Eye (tissue), 1 donor: ENCODE measurements around the gene SORL1.
A peak's percentile ranks its signal among the peaks of the same experiment; 100 is the strongest.
"Not testable (repeated sequence)": the region's sequence is repeated elsewhere in the genome, so short reads cannot be mapped to it uniquely, and the experiment has no call there.

Source experiments
- DNase-seq: peaks from one replicate; pipeline ENCODE4 v3.0.0-alpha.2; 2015

SORL1 gene

DNA sequence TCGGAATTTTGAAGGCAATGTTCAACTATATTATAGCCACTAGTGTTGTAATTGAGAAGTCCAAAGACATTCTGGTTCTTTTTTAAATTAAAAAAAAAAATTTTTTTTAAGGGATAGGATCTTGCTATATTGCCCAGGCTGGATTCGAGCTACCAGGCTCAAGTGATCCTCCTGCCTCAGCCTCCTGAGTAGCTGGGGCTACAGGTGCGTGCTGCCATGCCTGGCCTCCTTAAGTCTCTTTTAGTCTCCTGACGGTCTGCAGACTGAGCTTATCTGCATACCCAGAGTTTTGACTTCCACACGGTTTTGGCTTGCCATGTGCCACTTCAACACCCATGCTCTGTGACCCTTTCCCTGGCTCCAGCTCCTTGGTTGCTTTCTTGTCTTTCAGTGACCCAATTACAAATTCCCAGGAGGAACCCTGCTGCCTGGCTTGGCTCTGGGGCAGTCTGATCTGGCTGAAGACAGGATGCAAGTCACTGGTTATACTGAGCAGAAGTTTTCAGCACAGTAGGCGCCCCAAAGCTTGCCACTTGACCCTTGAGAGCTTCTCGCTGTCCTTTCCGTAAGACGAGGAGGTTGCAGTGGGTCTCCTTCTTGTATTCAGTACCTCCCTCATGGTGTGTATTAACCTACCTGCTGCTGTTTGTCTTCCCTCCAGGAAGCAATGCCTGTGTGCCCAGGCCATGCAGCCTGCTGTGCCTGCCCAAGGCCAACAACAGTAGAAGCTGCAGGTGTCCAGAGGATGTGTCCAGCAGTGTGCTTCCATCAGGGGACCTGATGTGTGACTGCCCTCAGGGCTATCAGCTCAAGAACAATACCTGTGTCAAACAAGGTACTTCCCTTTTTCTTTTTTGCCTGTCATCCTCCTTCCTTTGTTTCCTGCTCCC lies 114.4 kb downstream of the SORL1 start:
- DNase-seq: no peak

DNA sequence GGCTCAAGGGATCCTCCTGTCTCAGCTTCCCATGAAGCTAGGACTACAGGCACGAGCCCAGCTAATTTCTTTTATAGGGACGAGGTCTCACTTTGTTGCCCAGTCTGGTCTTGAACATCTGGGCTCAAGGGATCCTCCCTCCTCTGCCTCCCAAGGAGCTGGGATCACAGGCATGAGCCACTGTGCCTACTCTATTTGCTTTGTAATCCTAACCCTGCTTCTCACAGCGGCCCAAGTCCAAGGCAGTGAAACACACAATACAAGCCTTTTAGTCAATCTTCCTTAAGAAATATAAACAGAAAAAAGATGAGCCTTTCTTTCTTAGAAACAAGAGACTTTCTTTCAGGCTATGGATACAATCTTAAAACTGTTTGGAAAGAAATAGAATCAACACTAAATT lies 115.9 kb downstream of the SORL1 start:
- no peak for DNase-seq

DNA sequence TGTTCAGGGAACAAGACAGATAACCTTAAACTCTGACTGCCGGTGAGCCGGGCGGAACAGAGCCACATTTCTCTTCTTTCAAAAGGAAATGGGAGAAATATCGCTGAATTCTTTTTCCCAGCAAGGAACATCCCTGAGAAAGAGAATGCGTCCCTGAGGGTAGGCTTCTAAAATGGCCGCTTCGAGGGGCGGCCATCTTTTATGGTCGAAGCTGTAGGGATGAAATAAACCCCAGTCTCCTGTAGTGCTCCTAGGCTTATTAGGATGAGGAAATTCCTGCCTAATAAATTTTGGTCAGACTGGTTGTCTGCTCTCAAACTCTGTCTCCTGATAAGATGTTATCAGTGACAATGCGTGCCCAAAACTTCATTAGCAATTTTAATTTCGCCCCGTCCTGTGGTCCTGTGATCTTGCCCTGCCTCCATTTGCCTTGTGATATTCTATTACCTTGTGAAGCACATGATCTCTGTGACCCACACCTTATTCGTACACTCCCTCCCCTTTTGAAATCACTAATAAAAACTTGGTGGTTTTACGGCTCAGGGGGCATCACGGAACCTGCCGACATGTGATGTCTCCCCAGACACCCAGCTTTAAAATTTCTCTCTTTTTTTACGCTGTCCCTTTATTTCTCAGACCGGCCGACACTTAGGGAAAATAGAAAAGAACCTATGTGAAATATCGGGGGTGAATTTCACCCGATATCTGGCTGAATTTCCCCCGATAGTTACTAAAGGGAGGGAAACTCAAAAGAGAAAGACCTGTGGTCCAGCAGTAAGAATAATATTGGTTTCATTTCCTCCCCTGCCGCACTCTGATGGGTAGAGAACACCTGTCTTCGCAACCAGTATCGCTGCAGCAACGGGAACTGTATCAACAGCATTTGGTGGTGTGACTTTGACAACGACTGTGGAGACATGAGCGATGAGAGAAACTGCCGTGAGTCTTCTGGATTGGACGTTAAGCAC lies 117.5 kb downstream of the SORL1 start:
- not testable (repeated sequence) for DNase-seq

DNA sequence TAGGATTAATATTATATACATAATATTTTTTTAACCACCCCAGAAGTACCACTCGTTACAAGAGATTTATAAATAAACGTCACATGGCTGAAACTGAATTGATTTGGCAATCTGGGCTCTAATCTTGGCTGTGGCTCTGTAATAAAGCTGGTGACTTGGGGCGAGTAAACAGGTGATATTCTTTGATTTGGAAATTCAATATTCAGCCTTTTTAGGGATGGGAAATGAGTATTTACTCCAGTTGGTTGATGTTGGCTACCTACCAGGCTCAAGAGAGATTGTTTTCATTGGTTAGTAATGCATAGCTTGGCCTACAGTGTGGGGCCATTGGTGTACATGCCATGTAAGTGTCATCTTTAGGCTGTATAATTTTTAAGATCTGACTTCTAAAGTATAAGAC lies 118.3 kb downstream of the SORL1 start:
- no peak for DNase-seq

DNA sequence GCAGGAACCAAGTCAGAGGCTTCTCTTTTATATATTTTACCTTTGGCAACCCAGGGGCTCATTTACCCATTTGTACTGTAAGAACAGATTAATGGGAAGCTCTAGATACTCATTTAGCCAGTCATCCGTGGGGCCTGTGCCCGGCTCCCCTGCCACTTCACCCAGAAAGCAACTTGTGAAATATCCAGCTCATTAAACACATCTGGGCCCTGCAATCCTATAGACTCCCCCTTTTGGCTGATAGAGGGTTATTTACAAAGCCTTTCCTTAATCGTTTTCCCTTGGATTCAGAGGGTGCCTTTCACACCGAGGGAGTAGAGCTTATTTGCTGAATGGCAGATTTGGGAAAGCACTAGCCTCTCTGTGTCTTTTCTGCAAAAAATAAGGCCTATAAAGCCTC lies 119.4 kb downstream of the SORL1 start:
- peak; percentile 55 for DNase-seq

DNA sequence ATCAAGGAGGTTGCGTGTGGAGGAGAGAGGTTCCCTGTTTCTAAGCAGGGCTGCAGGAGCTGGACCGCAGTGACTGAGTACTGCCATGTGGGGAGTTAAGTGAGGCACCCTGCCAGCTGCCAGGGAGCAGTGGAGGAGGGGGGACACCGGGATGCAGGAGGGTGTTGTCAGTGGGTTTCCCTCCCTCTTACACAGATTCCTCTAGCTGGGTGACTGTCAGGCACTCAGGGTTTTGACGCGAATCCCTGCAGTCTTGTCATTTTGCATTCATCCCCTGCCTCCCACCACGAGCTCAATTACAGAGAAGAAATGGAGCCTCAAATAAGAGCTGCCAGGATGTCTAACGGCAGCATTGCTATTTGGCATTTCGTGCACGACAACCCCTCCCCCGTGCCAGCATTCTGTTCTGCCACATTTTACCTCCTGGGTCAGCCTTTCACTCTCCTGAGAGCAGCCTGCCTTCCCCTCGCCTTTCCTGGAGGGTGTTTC lies 120.5 kb downstream of the SORL1 start:
- peak; percentile 45 for DNase-seq

DNA sequence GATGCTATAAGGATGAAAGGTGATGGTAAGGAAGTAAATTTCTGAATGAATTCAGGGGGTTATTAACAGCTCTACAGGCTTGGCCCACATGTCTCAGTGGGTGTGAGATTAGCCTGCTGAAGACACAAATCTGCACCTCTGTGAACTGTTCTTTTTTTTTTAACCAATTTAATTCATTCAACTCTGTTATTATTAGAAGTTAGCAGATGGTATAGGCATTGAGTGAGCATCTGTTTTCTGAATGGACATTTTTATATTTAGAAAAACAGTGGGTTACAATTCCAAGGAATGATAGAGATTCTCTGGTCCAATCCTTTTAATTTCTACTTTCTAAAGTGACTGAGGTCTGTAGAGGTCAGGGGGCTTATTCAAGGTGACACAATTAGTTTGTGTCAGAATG lies 122.7 kb downstream of the SORL1 start:
- no peak for DNase-seq

DNA sequence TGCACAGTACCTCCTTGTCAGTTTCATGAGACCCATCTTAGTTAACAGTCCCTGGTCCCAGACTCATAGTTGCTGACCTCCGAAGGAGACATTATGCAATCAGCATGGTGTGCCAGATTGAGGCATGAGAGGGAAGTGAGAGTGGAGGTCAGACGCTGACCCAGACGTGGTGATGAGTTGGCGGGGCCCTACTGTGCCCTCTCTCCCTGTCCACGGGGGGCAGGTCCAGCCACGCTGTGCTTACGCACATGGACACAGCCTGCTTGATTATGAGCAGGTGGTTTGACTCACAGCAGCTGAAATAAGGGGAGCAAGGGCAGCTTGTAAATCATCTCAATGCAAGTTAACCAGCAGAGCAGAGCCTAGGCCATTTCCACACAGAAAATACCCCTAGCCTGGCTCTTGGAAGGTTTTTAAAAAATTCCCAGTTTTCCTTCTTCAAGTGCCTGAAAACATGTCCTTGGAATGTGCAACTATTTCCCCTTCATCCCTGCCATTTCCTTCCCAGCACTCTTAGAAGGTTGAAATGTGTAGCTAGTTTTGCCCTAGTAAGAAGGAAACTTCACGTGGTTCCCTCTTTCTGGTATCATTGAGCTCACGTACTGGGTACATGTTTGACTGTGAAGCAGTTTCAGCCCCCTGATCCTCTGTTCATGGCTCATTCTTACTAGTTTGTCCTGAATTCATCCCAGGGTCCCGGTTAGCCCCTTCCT lies 123.3 kb downstream of the SORL1 start:
- DNase-seq: peak; percentile 47

DNA sequence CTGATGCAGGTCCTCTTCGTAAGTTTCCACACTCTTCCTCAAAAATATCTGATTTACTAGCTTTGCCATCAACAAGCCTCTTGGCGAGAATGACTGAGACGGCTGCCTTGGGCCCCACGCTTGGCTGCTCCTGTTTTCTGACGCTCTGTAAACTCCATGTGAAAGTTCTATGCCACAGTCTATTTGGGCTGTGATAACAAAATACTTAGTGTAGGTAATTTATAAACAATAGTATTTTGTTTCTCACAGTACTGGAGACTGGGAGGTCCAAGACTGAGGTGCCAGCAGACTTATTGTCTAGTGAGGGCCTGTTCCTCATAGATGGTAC lies 123.8 kb downstream of the SORL1 start:
- no peak for DNase-seq

DNA sequence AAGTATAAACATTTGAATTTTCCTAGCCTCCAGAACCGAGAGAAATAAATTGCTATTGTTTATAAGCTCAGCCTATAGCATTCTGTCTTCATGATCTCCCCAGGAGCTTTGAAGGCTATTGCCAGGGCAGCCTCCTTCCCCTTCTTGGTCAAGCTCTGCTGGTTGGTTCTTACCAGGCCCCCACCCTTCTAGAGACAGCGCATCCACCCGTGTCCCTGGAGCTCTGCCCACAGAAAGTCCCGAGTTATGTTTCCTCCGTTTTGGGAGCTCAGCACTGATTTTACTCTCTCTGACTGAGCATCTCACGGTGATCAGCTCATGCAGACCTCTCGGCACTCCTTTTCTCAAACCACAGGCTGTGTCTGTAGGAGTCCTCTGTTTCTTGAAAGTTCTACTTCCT lies 124.4 kb downstream of the SORL1 start:
- no peak for DNase-seq

DNA sequence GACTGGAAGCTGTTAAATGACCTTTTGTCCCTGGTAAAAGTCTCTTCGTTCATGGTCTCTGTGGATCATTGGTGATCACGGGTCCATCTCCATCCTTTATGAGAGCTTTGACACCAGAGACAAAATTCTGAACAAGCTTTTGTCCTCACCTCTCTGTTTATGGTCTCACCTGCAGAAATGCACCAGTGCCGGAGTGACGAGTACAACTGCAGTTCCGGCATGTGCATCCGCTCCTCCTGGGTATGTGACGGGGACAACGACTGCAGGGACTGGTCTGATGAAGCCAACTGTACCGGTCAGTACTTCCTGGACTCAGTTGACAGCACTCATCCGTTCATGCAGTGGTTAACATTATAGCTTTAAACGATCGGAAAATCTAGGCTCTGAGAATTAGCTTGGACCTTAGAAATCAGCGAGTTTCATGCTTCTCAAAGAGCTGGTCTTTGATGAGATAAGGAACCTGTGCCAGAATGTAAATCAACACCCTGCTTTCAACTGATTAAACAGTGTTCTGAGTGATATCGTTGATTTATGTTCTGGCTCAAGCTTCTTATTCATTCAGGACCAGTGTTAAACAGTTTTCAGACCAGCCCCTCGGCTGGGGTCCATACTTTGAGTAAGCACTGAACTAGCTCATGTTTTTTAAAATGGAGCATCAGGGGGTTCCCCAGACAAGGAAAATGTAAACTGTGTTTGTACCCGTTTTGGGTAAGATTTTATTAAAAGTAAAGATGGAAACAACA lies 125.2 kb downstream of the SORL1 start:
- no peak for DNase-seq

DNA sequence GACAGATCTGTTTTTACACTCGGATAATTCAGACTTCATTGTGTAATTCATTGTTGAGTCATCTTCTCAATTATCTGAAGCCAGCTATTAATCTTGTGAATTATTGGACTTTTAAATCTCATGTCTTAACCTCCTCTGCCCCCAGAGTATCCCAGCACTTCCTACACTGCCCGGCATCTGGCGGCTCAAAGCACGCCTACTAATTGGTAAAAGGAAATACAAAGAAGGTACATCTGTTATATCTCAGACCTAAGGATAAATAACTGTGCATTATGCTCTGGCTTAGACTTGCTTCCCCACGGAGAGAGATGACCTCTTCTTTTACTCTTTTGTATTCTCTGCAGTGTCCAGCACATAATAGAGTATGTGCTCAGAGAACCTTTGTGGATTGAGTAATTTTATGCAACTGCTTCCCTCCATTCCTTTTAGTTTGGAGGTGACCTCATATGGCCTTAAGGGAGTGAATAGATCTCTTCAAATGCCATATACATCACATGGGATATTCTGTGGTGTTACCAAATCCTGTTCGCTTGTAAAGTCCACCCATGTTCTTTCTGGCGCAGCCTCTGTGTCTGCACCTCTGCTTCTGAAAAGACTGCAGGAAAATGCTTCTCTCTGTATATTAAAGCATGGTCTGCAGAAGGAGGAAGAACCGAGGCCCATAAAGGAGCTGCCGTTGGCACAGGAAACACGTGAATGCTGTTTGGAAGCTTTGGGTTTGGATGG lies 126.3 kb downstream of the SORL1 start:
- no peak for DNase-seq

DNA sequence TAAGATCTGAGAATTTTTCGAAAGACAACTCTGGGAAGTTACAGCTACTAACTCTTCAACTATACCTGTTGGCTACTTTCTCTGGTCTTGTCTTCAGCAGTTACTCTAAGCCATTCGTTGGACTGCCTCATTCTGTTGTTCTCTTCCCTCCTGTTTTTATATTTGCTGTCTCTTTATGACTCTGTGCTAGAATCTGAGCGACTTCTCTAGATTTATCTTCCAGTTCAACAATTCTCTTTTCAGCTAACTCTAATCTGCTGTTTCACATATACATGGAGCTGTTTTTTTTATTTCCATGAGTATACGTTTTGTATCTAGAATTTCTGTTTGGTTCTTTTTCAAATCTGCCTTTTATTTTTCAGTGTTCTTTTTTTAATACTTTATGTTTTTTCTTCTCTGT lies 128.0 kb downstream of the SORL1 start:
- no peak for DNase-seq

DNA sequence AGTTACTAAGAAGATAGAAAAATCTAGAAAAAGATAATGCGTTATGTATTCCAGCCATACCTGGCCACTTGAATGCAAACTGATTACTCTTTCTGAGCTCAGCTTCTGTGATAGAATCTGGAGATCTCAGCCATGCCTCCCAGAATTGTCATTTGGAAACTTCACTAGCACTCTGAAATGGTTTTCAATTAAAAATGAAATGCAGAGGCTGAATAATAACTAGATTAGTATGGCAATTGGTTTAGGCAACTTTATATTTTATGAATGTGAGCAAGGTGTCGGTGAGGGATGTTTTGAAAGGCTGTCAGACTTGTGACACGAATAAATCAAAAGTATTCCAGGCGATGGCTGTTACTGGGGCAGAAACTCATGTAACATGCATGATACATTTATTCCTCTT lies 129.5 kb downstream of the SORL1 start:
- no peak for DNase-seq

DNA sequence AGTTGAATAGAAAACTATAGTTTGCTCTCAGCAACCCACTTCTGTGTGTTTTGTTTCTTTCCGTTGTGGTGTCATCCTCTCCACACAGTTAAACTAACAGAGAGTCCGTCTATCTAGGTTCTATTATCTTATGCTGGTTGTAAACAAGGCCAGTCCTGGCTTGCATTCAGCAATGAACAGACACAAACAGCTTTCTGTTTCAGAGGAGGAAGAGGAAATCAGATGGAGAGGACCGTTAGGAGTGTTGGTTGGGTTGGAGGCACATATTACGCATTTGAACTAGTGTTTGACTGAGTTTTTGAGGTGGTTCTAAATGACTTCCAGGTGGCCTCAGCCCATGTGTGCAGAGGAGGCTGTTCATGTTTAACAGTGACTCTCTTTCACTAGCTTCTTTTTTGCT lies 130.2 kb downstream of the SORL1 start:
- no peak for DNase-seq

DNA sequence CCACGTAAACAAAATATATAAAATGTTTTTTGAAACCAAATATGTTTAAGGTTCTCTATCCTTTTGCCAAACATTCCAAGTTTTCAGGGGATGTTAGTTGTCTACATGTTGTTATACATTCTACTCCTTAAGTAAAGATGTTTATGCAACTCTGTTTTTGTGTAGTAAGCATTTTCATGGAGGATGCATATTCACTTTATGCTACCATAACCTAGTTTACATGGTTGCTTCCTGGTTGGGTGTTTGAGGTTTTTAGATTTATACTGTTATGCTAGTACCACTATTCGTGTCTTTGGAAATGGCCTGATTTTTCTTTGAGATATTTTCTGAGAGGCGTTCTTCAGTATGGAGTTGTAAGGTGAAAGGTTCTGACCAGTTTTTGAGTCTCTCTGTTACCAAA lies 131.7 kb downstream of the SORL1 start:
- DNase-seq: no peak

DNA sequence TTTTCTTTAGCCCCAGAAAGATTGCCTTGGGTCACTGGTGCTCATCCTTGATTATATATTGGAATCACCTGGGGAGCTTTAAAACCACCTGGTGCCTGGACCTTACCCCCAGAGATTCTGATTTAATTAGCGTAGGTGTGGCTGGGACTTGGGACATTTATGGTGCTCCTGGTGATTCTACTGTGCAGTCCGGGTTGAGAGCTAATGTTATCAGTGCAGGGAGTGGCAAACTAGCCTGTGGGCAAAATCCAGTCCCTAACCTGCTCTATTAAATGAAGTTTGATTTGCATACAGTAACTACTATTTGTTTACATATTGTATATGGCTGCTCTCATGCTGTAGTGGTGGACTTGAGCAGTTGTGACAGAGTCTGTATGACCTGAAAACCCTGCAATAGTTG lies 134.6 kb downstream of the SORL1 start:
- DNase-seq: no peak

DNA sequence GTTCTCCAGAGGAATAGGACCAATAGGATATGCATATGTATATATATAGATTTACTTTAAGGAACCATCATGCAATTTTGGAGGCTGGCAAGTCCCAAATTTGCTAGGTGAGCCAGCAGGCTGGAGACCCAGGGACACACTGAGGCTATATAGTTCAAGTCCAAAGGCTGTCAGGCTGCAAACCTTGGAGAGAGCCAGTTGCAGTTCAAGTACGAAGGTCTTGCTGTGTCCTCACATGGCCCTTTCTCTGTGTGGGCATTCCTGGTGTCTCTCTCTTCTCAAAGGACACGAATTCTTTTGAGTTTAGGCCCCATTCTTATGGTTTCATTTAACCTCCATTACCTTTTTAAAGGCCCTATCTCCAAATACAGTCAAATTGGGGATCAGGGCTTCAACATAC lies 135.1 kb downstream of the SORL1 start:
- no peak for DNase-seq

DNA sequence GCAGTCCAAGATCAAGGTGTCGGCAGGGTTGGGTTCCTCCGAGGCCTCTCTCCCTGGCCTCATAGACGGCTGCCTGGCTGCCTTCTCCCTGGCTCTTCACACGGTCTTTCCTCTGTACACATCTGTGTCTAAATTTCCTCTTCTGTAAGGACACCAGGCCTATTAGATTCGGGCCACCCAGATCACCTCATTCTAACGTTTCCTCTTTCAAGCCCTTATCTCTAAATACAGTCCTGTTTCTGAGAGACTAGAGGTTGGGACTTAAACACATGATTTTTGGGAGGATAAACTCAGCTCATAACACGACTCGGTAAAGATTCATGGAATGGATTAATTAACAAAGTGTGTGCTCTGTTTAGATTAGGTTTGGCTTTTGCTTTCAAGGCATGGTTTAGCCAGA lies 136.6 kb downstream of the SORL1 start:
- no peak for DNase-seq

DNA sequence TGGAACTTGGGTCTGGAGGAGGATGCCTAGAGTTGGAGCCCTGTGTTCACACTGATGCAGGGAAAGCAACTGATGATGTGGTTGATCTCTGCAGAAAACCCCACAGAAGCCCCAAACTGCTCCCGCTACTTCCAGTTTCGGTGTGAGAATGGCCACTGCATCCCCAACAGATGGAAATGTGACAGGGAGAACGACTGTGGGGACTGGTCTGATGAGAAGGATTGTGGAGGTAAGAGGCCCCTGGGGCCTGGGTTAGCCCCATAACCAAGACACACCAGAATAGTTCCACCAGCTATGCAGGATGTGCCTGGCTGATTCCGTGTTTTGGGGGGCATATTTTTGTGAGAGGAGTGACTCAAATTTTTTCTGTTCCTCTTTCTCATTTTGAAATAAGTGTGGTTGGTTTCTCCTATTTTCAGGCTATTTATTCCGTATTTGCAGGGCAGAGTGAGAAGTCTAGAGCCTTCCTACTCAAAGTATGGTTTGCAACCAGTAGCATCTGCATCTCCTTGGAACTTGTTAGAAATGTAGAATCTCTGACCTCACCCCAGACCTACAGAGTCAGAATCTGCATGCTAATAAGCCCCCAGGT lies 137.9 kb downstream of the SORL1 start:
- no peak for DNase-seq

DNA sequence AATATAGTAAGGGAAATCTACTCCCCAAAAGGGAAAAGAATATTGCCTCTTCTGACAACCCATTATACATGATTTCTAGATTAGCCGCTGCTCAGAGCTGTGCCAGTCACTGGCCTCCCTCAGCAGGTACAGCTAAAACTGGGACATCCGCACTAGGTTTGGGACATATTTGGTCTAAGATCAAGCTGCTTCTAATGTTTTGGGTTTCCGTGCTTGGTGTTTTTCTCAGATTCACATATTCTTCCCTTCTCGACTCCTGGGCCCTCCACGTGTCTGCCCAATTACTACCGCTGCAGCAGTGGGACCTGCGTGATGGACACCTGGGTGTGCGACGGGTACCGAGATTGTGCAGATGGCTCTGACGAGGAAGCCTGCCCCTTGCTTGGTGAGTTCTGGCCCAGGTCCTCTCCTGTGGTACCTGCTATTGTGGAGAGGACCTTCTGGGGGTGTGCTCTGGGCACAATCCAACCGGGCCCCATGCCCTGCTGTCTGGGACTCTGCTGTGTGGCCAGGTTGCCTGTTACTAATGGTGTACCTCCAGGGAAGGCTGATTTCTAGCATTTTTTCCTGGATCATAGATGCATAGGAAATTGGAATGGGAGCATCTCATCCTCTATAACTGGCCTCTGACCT lies 138.8 kb downstream of the SORL1 start:
- no peak for DNase-seq
